ENCODE measurements around the gene TBC1D5. TPM values are rescaled to one million over a fixed set of nuclear protein-coding genes. Genes with fewer than 3 reads are reported as not detected.

The TBC1D5 gene
- total RNA-seq, 1 experiment from 2014 or later = 43.3 TPM

GRCh38 chr3:17149076-17149475, 593.4 kb downstream of the TBC1D5 start:
- no TSS peak for BruUV-seq (replicated peaks)
- TF ChIP-seq CTCF (IDR thresholded peaks at IDR 0.05; ENCODE audit: unreplicated experiment) = no peak
- ChIA-PET CTCF (interaction anchor here (0.6 kb wide), 1 partner anchor 35 kb away, joined by 3 read pairs; no protein-coding TSS in a partner anchor), POLR2A (no interaction called here)
- DNase-seq (ENCODE audit: unreplicated experiment) = no peak
- no peak overlapping the region for H3K4me3 Mint-ChIP-seq (ENCODE audit: unreplicated experiment)
- H3K27me3 Mint-ChIP-seq (ENCODE audit: insufficient read depth, unreplicated experiment) = no peaks in the 10 kb centered on the region
- H3K27ac Mint-ChIP-seq (ENCODE audit: low read depth, unreplicated experiment) = no peak overlapping the region
- H3K9me3 Mint-ChIP-seq (ENCODE audit: unreplicated experiment) = no peaks in the 10 kb centered on the region
- intact Hi-C loops (cut with micrococcal nuclease) = no loop called here
- H3K36me3 Mint-ChIP-seq (ENCODE audit: insufficient read depth, unreplicated experiment) = peaks cover 7% of the 10 kb centered on the region
- H3K4me1 Mint-ChIP-seq (ENCODE audit: insufficient read depth, unreplicated experiment) = no peaks in the 10 kb centered on the region

- intact Hi-C loops (cut with micrococcal nuclease) = no loop called here
- no peaks in the 10 kb centered on the region for H3K27me3 Mint-ChIP-seq (ENCODE audit: insufficient read depth, unreplicated experiment)
- no peak for DNase-seq (ENCODE audit: unreplicated experiment)
- TF ChIP-seq CTCF (IDR thresholded peaks at IDR 0.05; ENCODE audit: unreplicated experiment) = no peak
- ChIA-PET POLR2A (no interaction called here), CTCF (no interaction called here)
- no peaks in the 10 kb centered on the region for H3K9me3 Mint-ChIP-seq (ENCODE audit: unreplicated experiment)
- no peak overlapping the region for H3K27ac Mint-ChIP-seq (ENCODE audit: low read depth, unreplicated experiment)
- H3K4me3 Mint-ChIP-seq (ENCODE audit: unreplicated experiment) = no peak overlapping the region
- H3K36me3 Mint-ChIP-seq (ENCODE audit: insufficient read depth, unreplicated experiment) = no peaks in the 10 kb centered on the region
- no TSS peak for BruUV-seq (replicated peaks)
- no peaks in the 10 kb centered on the region for H3K4me1 Mint-ChIP-seq (ENCODE audit: insufficient read depth, unreplicated experiment)
Measured at GRCh38 chr3:17144665-17144993, 597.8 kb downstream of the TBC1D5 start.

GRCh38 chr3:17143893-17144664, 598.4 kb downstream of the TBC1D5 start:
- no peak for TF ChIP-seq CTCF (IDR thresholded peaks at IDR 0.05; ENCODE audit: unreplicated experiment)
- Mint-ChIP-seq H3K27me3 (ENCODE audit: insufficient read depth, unreplicated experiment) (no peaks in the 10 kb centered on the region), H3K4me3 (ENCODE audit: unreplicated experiment) (no peak overlapping the region), H3K36me3 (ENCODE audit: insufficient read depth, unreplicated experiment) (no peaks in the 10 kb centered on the region), H3K27ac (ENCODE audit: low read depth, unreplicated experiment) (no peak overlapping the region), H3K9me3 (ENCODE audit: unreplicated experiment) (no peaks in the 10 kb centered on the region), H3K4me1 (ENCODE audit: insufficient read depth, unreplicated experiment) (no peaks in the 10 kb centered on the region)
- intact Hi-C loops (cut with micrococcal nuclease) = no loop called here
- ChIA-PET CTCF (no interaction called here), POLR2A (no interaction called here)
- DNase-seq (ENCODE audit: unreplicated experiment) = no peak
- BruUV-seq (replicated peaks) = no TSS peak

GRCh38 chr3:17142516-17142915, 599.9 kb downstream of the TBC1D5 start:
- CTCF ChIA-PET = interaction anchor here (0.6 to 0.7 kb wide), 2 partner anchors 31 to 532 kb away, joined by 3 to 4 read pairs; no protein-coding TSS in a partner anchor
- no peaks in the 10 kb centered on the region for H3K9me3 Mint-ChIP-seq (ENCODE audit: unreplicated experiment)
- H3K27me3 Mint-ChIP-seq (ENCODE audit: insufficient read depth, unreplicated experiment) = no peaks in the 10 kb centered on the region
- POLR2A ChIA-PET = no interaction called here
- no peak for DNase-seq (ENCODE audit: unreplicated experiment)
- intact Hi-C loops (cut with micrococcal nuclease) = no loop called here
- H3K4me1 Mint-ChIP-seq (ENCODE audit: insufficient read depth, unreplicated experiment) = no peaks in the 10 kb centered on the region
- H3K36me3 Mint-ChIP-seq (ENCODE audit: insufficient read depth, unreplicated experiment) = no peaks in the 10 kb centered on the region
- no TSS peak for BruUV-seq (replicated peaks)
- no peak for TF ChIP-seq CTCF (IDR thresholded peaks at IDR 0.05; ENCODE audit: unreplicated experiment)
- no peak overlapping the region for H3K4me3 Mint-ChIP-seq (ENCODE audit: unreplicated experiment)
- no peak overlapping the region for H3K27ac Mint-ChIP-seq (ENCODE audit: low read depth, unreplicated experiment)
